ENCODE results near the gene ZBTB24. TPM values are rescaled to one million over a fixed set of nuclear protein-coding genes. Genes with fewer than 3 reads are reported as not detected.

Gene ZBTB24
- total RNA-seq, 1 donor from 2014 or later = 8.5 TPM

DNA sequence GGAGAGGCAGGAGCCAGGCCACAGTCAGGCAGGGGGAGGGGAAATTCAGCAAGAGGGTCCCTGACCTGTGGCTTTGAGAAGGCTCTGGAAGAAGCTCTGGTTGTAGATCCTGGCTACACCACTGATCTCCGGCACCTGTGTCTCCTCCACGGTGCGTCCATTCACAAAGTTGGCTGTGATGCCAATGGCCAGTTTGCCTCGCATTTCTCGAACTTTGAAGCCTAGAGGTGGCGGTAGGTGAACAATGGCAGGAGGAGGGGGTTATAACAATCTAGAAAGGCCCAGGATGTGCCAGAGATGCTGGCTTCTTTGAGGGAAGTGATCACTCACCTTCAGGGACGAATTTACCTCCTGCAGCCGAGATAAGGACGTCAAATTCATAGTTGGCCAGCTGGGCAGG lies 30.8 kb downstream of the ZBTB24 start:
- Histone ChIP-seq H3K27me3 (no peaks in the 10 kb centered on the region), H3K4me3 (no peak overlapping the region), H3K27ac (no peak overlapping the region), H3K9me3 (no peaks in the 10 kb centered on the region), H3K36me3 (peaks cover 18% of the 10 kb centered on the region), H3K4me1 (peaks cover 29% of the 10 kb centered on the region)
- TF ChIP-seq CTCF (IDR thresholded peaks at IDR 0.05) = no peak
- intact Hi-C loops (cut with DNase I) = no loop called here
- DNase-seq = no peak
- no peak for ATAC-seq

GRCh38 chr6:109451376-109451775 lies 31.6 kb downstream of the ZBTB24 start:
- ATAC-seq (no peak), DNase-seq (no peak)
- intact Hi-C loops (cut with DNase I) = no loop called here
- peaks cover 23% of the 10 kb centered on the region for H3K4me1 ChIP-seq
- no peak for TF ChIP-seq CTCF (IDR thresholded peaks at IDR 0.05)
- H3K27me3 ChIP-seq = no peaks in the 10 kb centered on the region
- H3K36me3 ChIP-seq = peaks cover 26% of the 10 kb centered on the region
- H3K4me3 ChIP-seq = no peak overlapping the region
- no peak overlapping the region for H3K27ac ChIP-seq
- H3K9me3 ChIP-seq = no peaks in the 10 kb centered on the region

DNA sequence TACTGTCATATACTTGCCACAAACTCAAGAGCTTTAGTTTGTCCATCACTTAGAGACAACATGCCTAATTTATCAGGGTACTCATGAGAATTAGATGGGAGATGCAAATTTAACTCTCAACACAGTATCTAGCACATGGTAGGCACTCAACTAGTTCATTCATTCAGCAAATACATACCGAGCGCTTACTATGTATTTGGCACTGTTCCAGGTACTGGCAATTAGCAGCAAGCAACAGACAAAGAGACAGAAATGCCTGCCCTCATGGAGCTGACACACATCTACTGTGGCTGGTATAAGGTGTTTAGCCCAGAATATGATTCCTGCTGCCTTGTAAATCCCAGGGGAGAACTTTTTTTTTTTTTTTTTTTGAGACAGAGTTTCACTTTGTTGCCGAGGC lies 32.2 kb downstream of the ZBTB24 start:
- H3K4me3 ChIP-seq = no peak overlapping the region
- TF ChIP-seq CTCF (IDR thresholded peaks at IDR 0.05) = no peak
- intact Hi-C loops (cut with DNase I) = no loop called here
- peaks cover 19% of the 10 kb centered on the region for H3K4me1 ChIP-seq
- ATAC-seq = no peak
- peaks cover 30% of the 10 kb centered on the region for H3K36me3 ChIP-seq
- H3K9me3 ChIP-seq = no peaks in the 10 kb centered on the region
- H3K27ac ChIP-seq = no peak overlapping the region
- H3K27me3 ChIP-seq = no peaks in the 10 kb centered on the region
- DNase-seq = no peak

- Histone ChIP-seq H3K4me3 (no peak overlapping the region), H3K9me3 (no peaks in the 10 kb centered on the region), H3K36me3 (peaks cover 38% of the 10 kb centered on the region), H3K27ac (no peak overlapping the region), H3K4me1 (peaks cover 19% of the 10 kb centered on the region), H3K27me3 (no peaks in the 10 kb centered on the region)
- ATAC-seq (no peak), DNase-seq (no peak)
- intact Hi-C loops (cut with DNase I) = no loop called here
- TF ChIP-seq CTCF (IDR thresholded peaks at IDR 0.05) = no peak
These were observed 33.0 kb downstream of the ZBTB24 start for GRCh38 chr6:109449795-109450673.

- TF ChIP-seq CTCF (IDR thresholded peaks at IDR 0.05) = no peak
- Histone ChIP-seq H3K36me3 (peaks cover 46% of the 10 kb centered on the region), H3K4me1 (peaks cover 13% of the 10 kb centered on the region), H3K27me3 (no peaks in the 10 kb centered on the region), H3K9me3 (no peaks in the 10 kb centered on the region), H3K4me3 (no peak overlapping the region), H3K27ac (no peak overlapping the region)
- intact Hi-C loops (cut with DNase I) = no loop called here
- DNase-seq (no peak), ATAC-seq (no peak)
These were observed 33.8 kb downstream of the ZBTB24 start for GRCh38 chr6:109449064-109449794.
